Peyer's patch (tissue), 4 donors: ENCODE measurements around the gene DCHS1.
"Not testable (repeated sequence)": the region's sequence is repeated elsewhere in the genome, so short reads cannot be mapped to it uniquely, and the experiment has no call there.

Source experiments
- CTCF ChIP-seq, 6 experiments: fragments of 450-650 bp in 4 of 6; fragments of 200-600 bp in 2 of 6; sonication (generic) in 1 of 6; IDR thresholded peaks; one replicate each; pipeline ENCODE4 v1.5.1; 2017 to 2019; ENCODE audit warnings: antibody characterized with exemption in 6 of 6, mild to moderate bottlenecking in 3 of 6, moderate library complexity in 1 of 6
- POLR2A ChIP-seq, 2 donors: fragments of 450-650 bp; IDR thresholded peaks; one replicate each; pipeline ENCODE4 v1.5.1; 2017; ENCODE audit warnings: antibody characterized with exemption in 2 of 2, mild to moderate bottlenecking in 2 of 2, moderate library complexity in 2 of 2

GRCh38 chr11:6690431-6691132 lies 35.0 kb upstream of the DCHS1 start:
- not testable (repeated sequence) for TF ChIP-seq POLR2A, CTCF (IDR thresholded peaks at IDR 0.05)
